ENCODE measurements around the gene MUS81. TPM values are rescaled to one million over a fixed set of nuclear protein-coding genes. Genes with fewer than 3 reads are reported as not detected.

The MUS81 gene
- total RNA-seq, 1 donor, result 71.2 TPM

DNA sequence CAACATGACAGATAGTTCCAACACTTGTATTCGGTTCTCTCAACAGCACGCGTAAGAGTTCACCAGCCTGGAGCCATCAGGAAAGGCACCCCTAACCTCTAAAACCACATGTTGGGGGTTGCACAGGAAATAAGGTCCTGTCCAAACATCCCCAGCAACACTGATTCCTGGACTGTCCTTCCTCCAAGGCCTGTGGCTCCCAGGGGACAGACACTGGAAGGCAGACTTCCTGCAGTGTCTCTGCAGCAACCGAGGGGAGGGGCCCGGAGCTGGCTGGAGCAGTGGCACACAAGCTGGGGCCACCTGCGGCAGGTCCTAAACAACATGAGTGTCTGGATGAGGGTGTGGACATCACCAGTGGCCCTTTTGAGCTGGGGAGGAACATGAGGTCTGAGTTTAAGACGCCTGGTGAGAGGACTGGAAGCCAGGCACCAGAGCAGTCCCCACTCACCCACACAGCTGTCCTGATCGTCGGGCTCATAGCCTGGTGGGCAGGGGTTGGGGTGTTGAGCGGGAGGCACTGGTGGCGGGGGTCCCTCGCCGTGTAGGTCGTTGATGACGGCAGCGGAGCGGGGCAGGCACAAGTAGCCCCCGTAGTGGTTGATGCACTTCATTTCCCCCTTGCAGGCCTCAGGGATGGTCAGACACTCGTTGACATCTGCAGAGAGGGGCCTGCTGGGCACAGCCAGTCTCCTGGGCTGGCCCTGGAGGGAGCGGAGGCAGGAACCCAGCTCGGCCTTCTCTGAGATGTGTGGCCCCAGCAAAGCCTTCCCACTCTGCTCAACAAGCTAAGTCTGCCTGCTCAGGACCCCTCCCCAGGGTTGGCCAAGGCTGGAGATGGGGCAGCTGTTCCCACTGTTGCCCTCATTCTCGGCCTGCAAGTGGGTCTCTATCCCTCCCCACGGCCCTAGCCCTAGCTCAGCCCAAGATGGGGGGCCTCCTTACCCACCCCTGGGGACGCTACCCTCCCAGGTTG is 10.8 kb downstream of the MUS81 start:
- DNase-seq (ENCODE audit: low read depth), result no peak
- TF ChIP-seq, protein P1, sequence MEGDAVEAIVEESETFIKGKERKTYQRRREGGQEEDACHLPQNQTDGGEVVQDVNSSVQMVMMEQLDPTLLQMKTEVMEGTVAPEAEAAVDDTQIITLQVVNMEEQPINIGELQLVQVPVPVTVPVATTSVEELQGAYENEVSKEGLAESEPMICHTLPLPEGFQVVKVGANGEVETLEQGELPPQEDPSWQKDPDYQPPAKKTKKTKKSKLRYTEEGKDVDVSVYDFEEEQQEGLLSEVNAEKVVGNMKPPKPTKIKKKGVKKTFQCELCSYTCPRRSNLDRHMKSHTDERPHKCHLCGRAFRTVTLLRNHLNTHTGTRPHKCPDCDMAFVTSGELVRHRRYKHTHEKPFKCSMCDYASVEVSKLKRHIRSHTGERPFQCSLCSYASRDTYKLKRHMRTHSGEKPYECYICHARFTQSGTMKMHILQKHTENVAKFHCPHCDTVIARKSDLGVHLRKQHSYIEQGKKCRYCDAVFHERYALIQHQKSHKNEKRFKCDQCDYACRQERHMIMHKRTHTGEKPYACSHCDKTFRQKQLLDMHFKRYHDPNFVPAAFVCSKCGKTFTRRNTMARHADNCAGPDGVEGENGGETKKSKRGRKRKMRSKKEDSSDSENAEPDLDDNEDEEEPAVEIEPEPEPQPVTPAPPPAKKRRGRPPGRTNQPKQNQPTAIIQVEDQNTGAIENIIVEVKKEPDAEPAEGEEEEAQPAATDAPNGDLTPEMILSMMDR (IDR thresholded peaks at IDR 0.05; ENCODE audit: insufficient read depth, low read depth, low read length), result no peak
- peak overlapping the region; percentile 72 for H3K4me3 ChIP-seq (ENCODE audit: low read depth, low read length)

GRCh38 chr11:65871811-65872548 is 11.7 kb downstream of the MUS81 start:
- TF ChIP-seq, protein P1 (IDR thresholded peaks at IDR 0.05; ENCODE audit: insufficient read depth, low read depth, low read length), result peak; percentile 30
- DNase-seq (ENCODE audit: low read depth), result no peak
- peak overlapping the region; percentile 72 for H3K4me3 ChIP-seq (ENCODE audit: low read depth, low read length)

DNA sequence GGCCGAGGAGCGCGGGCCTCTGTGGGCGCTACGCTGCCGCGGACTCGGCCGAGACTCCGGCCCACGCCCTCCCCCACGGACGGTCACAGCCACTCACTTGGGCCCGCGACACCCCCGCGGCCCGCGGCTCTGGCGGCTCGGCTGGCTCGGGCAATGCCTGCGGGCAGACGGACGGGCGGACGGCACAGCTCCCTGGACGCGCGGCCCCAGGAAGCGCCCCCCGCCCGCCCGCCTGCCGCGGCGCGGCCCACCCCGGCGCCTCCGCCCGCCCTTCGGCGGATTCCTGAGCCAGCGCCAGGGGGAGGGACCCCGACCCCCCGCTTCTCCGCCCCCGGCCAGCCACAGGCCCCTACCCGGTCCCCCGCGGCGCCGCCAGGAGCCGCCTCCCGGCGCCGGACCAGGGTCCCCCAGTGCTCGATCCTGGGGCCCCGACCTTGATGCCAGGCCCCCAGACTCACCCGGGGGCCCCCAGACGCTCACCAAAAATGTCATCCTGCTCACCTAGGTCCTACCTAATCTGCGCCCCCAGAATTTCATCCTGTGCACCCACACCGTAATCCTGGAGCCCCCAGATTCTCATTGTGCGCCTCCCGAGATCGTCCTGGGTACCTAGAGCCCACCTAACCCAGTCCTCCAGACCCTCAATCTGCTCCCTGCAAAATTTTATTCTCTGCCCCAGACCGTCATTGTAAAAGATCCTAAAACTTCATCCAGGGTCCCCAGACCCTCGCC is 12.5 kb downstream of the MUS81 start, which contains the start of gene EFEMP2:
EFEMP2 (minus strand) TSS at position 215 of the 732 bp plus-strand sequence. CDS start 446 bp downstream, outside the sequence.
- peak within 1 kb of the TSS; percentile 72 for H3K4me3 ChIP-seq (ENCODE audit: low read depth, low read length)
- TF ChIP-seq, protein P1 (IDR thresholded peaks at IDR 0.05; ENCODE audit: insufficient read depth, low read depth, low read length), result no peak
- DNase-seq (ENCODE audit: low read depth), result no peak

- peak overlapping the region; percentile 72 for H3K4me3 ChIP-seq (ENCODE audit: low read depth, low read length)
- TF ChIP-seq, protein P1 (IDR thresholded peaks at IDR 0.05; ENCODE audit: insufficient read depth, low read depth, low read length), result no peak
- DNase-seq (ENCODE audit: low read depth), result peak; percentile 94
Observed at GRCh38 chr11:65873318-65874156, 13.3 kb downstream of the MUS81 start.

DNA sequence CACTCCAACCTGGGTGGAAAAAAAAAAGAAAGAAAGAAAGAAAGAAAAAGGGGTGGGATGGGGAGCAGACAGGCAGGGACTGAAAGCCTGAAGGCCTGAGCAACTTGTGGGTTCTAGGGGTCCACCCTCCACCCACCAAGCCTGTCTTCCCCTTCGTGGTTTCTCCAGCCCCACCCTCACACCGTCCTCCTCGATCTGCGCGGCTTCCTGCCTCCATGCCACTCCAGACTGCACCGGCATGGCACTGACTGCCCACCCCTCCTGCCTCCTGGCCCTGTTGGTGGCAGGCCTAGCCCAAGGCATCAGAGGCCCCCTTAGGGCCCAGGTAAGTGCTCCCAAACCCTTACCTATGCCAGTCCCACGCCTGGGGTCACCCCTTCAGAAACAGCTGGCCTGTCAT is 19.4 kb downstream of the MUS81 start, which contains the start of gene CTSW:
CTSW (plus strand) TSS at position 221 of the 400 bp plus-strand sequence; CDS start at position 239, 18 bp downstream.
- TF ChIP-seq, protein P1 (IDR thresholded peaks at IDR 0.05; ENCODE audit: insufficient read depth, low read depth, low read length), result no peak
- H3K4me3 ChIP-seq (ENCODE audit: low read depth, low read length), result no peak within 1 kb of the TSS
- DNase-seq (ENCODE audit: low read depth), result no peak

Data from fibroblast of villous mesenchyme (primary cell).